Stimulated activated CD4-positive, alpha-beta T cell treated with anti-CD3 and anti-CD28 coated beads, Interleukin-15, amount 100 ng/mL, for 1 hour (primary cell): ENCODE measurements around the gene MRPL23.

Source experiments
- DNase-seq, 2 donors: peaks; one replicate each; pipeline ENCODE4 v3.0.0-alpha.2; 2020; ENCODE audit warnings: low read depth in 1 of 2, low spot score in 1 of 2

The MRPL23 gene

GRCh38 chr11:1920909-1921573 lies 26.1 kb upstream of the MRPL23 start:
- no peak for DNase-seq

GRCh38 chr11:1921574-1922141 lies 25.5 kb upstream of the MRPL23 start:
- DNase-seq, result no peak

- no peak for DNase-seq
These were observed 24.6 kb upstream of the MRPL23 start for GRCh38 chr11:1922481-1923081.

- DNase-seq, result no peak
These were observed 23.8 kb upstream of the MRPL23 start for GRCh38 chr11:1923201-1923956.

- DNase-seq, result no peak
These were observed 23.0 kb upstream of the MRPL23 start for GRCh38 chr11:1924181-1924580.

- DNase-seq, result no peak
These were observed 22.3 kb upstream of the MRPL23 start for GRCh38 chr11:1924646-1925372.

- DNase-seq, result no peak
These were observed 21.6 kb upstream of the MRPL23 start for GRCh38 chr11:1925373-1926155.

GRCh38 chr11:1926156-1927025 lies 20.7 kb upstream of the MRPL23 start:
- DNase-seq, result no peak

- no peak for DNase-seq
These were observed 19.9 kb upstream of the MRPL23 start for GRCh38 chr11:1927026-1927847.

GRCh38 chr11:1927848-1928469 lies 19.2 kb upstream of the MRPL23 start:
- no peak for DNase-seq

GRCh38 chr11:1928470-1928890 lies 18.7 kb upstream of the MRPL23 start:
- no peak for DNase-seq

GRCh38 chr11:1928891-1929541 lies 18.1 kb upstream of the MRPL23 start:
- no peak for DNase-seq

GRCh38 chr11:1929621-1930461 lies 17.3 kb upstream of the MRPL23 start:
- no peak for DNase-seq

GRCh38 chr11:1930462-1930830 lies 16.7 kb upstream of the MRPL23 start:
- DNase-seq, result no peak

- DNase-seq, result no peak
These were observed 15.6 kb upstream of the MRPL23 start for GRCh38 chr11:1931341-1932104.

- DNase-seq, result no peak
These were observed 15.0 kb upstream of the MRPL23 start for GRCh38 chr11:1932105-1932480.
